Activated CD8-positive, alpha-beta T cell treated with anti-CD3 and anti-CD28 coated beads for 36 hours (primary cell): ENCODE data around the gene DPH6. TPM values are rescaled to one million over a fixed set of nuclear protein-coding genes. Genes with fewer than 3 reads are reported as not detected.

Experiments
- ATAC-seq: fragments of 200-7000 bp; cut with Tn5 transposase; one replicate; pipeline ENCODE4 v1.10.0; 2021; ENCODE audit warnings: mild to moderate bottlenecking, moderate library complexity
- CTCF ChIA-PET: fragments of 350-600 bp; sonication (Branson Sonifier 250); formaldehyde crosslinking; loops from one replicate; lab custom pipeline; 2021; ENCODE audit warnings: antibody characterized with exemption; lab: Charles Lee
- POLR2A ChIA-PET: fragments of 350-600 bp; sonication (Branson Sonifier 250); formaldehyde crosslinking; loops from one replicate; lab custom pipeline; 2021; ENCODE audit warnings: antibody characterized with exemption; lab: Charles Lee
- DNase-seq: peaks from one replicate; pipeline ENCODE4 v3.0.0-alpha.2; 2020
- H3K27ac Mint-ChIP-seq: one replicate; pipeline ENCODE4 v1.8.0; 2021; ENCODE audit warnings: mild to moderate bottlenecking, mixed read lengths
- H3K27me3 Mint-ChIP-seq: one replicate; pipeline ENCODE4 v1.8.0; 2021; ENCODE audit warnings: mixed read lengths
- H3K36me3 Mint-ChIP-seq: one replicate; pipeline ENCODE4 v1.8.0; 2021; ENCODE audit warnings: low read depth, mixed read lengths
- H3K4me1 Mint-ChIP-seq: one replicate; pipeline ENCODE4 v1.8.0; 2021; ENCODE audit warnings: low read depth, mixed read lengths
- H3K4me3 Mint-ChIP-seq: one replicate; pipeline ENCODE4 v1.8.0; 2021; ENCODE audit warnings: mild to moderate bottlenecking, moderate library complexity, mixed read lengths
- H3K9me3 Mint-ChIP-seq: one replicate; pipeline ENCODE4 v1.8.0; 2021; ENCODE audit warnings: mixed read lengths
- CTCF ChIP-seq: fragments of 200-600 bp; IDR thresholded peaks from one replicate; pipeline ENCODE4 v1.8.0; 2022; ENCODE audit warnings: antibody characterized with exemption, mild to moderate bottlenecking
- intact Hi-C: fragments of 100-400 bp; cut with micrococcal nuclease; formaldehyde crosslinking; loops from one replicate; pipeline ENCODE4 v1.10.0; 2022
- total RNA-seq, 2 experiments: library from RNA; stranded (reverse); gene quantifications; one replicate each; pipeline ENCODE4 v1.2.3, GENCODE V29; 2021

DPH6 gene
- total RNA-seq, 2 experiments from 2014 or later: 12.0 to 12.9 TPM

GRCh38 chr15:35465783-35466182 lies 80.2 kb downstream of the DPH6 start:
- H3K9me3 Mint-ChIP-seq: no peaks in the 10 kb centered on the region
- DNase-seq (no peak), ATAC-seq (no peak)
- H3K36me3 Mint-ChIP-seq: peaks cover 6% of the 10 kb centered on the region
- H3K4me3 Mint-ChIP-seq: no peak overlapping the region
- no peak for TF ChIP-seq CTCF
- CTCF ChIA-PET: no interaction called here
- intact Hi-C loops: no loop called here
- POLR2A ChIA-PET: no interaction called here
- no peaks in the 10 kb centered on the region for H3K4me1 Mint-ChIP-seq
- no peaks in the 10 kb centered on the region for H3K27me3 Mint-ChIP-seq
- H3K27ac Mint-ChIP-seq: no peak overlapping the region

GRCh38 chr15:35460616-35461015 lies 85.3 kb downstream of the DPH6 start:
- H3K4me1 Mint-ChIP-seq: no peaks in the 10 kb centered on the region
- ChIA-PET POLR2A (no interaction called here), CTCF (no interaction called here)
- ATAC-seq: no peak
- no peak for TF ChIP-seq CTCF
- no peaks in the 10 kb centered on the region for H3K36me3 Mint-ChIP-seq
- intact Hi-C loops: no loop called here
- no peak overlapping the region for H3K4me3 Mint-ChIP-seq
- no peaks in the 10 kb centered on the region for H3K27me3 Mint-ChIP-seq
- no peak for DNase-seq
- no peaks in the 10 kb centered on the region for H3K9me3 Mint-ChIP-seq
- H3K27ac Mint-ChIP-seq: no peak overlapping the region

- TF ChIP-seq CTCF: no peak
- POLR2A ChIA-PET: no interaction called here
- intact Hi-C loops: no loop called here
- H3K36me3 Mint-ChIP-seq: no peaks in the 10 kb centered on the region
- H3K9me3 Mint-ChIP-seq: no peaks in the 10 kb centered on the region
- no peak overlapping the region for H3K4me3 Mint-ChIP-seq
- DNase-seq (no peak), ATAC-seq (no peak)
- H3K4me1 Mint-ChIP-seq: no peaks in the 10 kb centered on the region
- CTCF ChIA-PET: interaction anchor here (1.2 kb wide), 1 partner anchor 14 kb away, joined by 4 read pairs; no protein-coding TSS in a partner anchor
- H3K27ac Mint-ChIP-seq: no peak overlapping the region
- no peaks in the 10 kb centered on the region for H3K27me3 Mint-ChIP-seq
Observed at GRCh38 chr15:35458176-35458856, 87.6 kb downstream of the DPH6 start.

GRCh38 chr15:35455201-35455600 lies 90.8 kb downstream of the DPH6 start:
- Mint-ChIP-seq H3K36me3 (peaks cover 3% of the 10 kb centered on the region), H3K9me3 (no peaks in the 10 kb centered on the region), H3K4me1 (no peaks in the 10 kb centered on the region), H3K27ac (no peak overlapping the region), H3K27me3 (no peaks in the 10 kb centered on the region), H3K4me3 (no peak overlapping the region)
- no peak for DNase-seq
- ChIA-PET CTCF (interaction anchor here (3.4 kb wide), 1 partner anchor 10 kb away, joined by 18 read pairs; no protein-coding TSS in a partner anchor), POLR2A (no interaction called here)
- ATAC-seq: no peak
- no peak for TF ChIP-seq CTCF
- intact Hi-C loops: no loop called here

GRCh38 chr15:35450492-35450891 lies 95.5 kb downstream of the DPH6 start:
- H3K36me3 Mint-ChIP-seq: peaks cover 4% of the 10 kb centered on the region
- ChIA-PET CTCF (no interaction called here), POLR2A (no interaction called here)
- H3K9me3 Mint-ChIP-seq: no peaks in the 10 kb centered on the region
- no peak for ATAC-seq
- DNase-seq: no peak
- H3K27ac Mint-ChIP-seq: no peak overlapping the region
- no peak overlapping the region for H3K4me3 Mint-ChIP-seq
- no peaks in the 10 kb centered on the region for H3K4me1 Mint-ChIP-seq
- no peak for TF ChIP-seq CTCF
- intact Hi-C loops: no loop called here
- H3K27me3 Mint-ChIP-seq: no peaks in the 10 kb centered on the region
